T-cell (primary cell): ENCODE results near the gene SLC6A8. TPM values are rescaled to one million over a fixed set of nuclear protein-coding genes. Genes with fewer than 3 reads are reported as not detected.
A peak's percentile ranks its signal among the peaks of the same experiment; 100 is the strongest.

Source experiments
- ATAC-seq, 4 experiments: fragments of 200-7000 bp in 3 of 4; fragments of 150-1000 bp in 1 of 4; cut with Tn5 transposase; replicated peaks in 1 of 4; 1 replicate in 3 of 4; 2 replicates in 1 of 4; pipeline ENCODE4 v1.10.0; 2021; ENCODE audit warnings: moderate library complexity in 3 of 4, mild to moderate bottlenecking in 2 of 4, moderate number of reproducible peaks in 1 of 4
- CTCF ChIA-PET, 2 donors: fragments of 300-600 bp; sonication (Branson Sonifier 250); formaldehyde crosslinking; loops; one replicate each; lab custom pipeline; 2022; ENCODE audit warnings: antibody characterized with exemption in 2 of 2; lab: Charles Lee
- POLR2A ChIA-PET, 2 donors: fragments of 300-600 bp; sonication (Branson Sonifier 250); formaldehyde crosslinking; loops; one replicate each; lab custom pipeline; 2022; ENCODE audit warnings: antibody characterized with exemption in 2 of 2; lab: Charles Lee
- DNase-seq, 35 experiments: peaks; one replicate each; pipeline versions ENCODE4 v3.0.0 to v3.0.0-alpha.2; 2013 to 2023
- H3K27ac ChIP-seq: one replicate; pipeline ENCODE4 v1.5.1; 2013; ENCODE audit warnings: low read length
- H3K27me3 ChIP-seq, 2 experiments: replicated peaks in 1 of 2; 1 replicate in 1 of 2; 2 replicates in 1 of 2; pipeline versions ENCODE4 v1.6.1 to v1.7.0; 2013; ENCODE audit warnings: low read length in 1 of 2, mixed read lengths in 1 of 2; ENCODE audit not compliant: control insufficient read depth in 2 of 2, insufficient read depth in 2 of 2; ENCODE audit errors: extremely low read depth in 1 of 2
- H3K36me3 ChIP-seq, 2 donors: 1 replicate in 1 of 2; 2 replicates in 1 of 2; pipeline versions ENCODE4 v1.6.1 to v1.7.0; 2013; ENCODE audit warnings: low read length in 1 of 2; ENCODE audit not compliant: control insufficient read depth in 2 of 2, insufficient read depth in 1 of 2; ENCODE audit errors: extremely low read depth in 1 of 2
- H3K4me1 ChIP-seq, 2 experiments: 1 replicate in 1 of 2; 2 replicates in 1 of 2; pipeline versions ENCODE4 v1.6.1 to v1.7.0; 2013; ENCODE audit warnings: low read length in 2 of 2, mixed read lengths in 1 of 2; ENCODE audit not compliant: insufficient read depth in 2 of 2, control insufficient read depth in 1 of 2; ENCODE audit errors: extremely low read depth in 1 of 2
- H3K4me3 ChIP-seq, 2 donors: 1 replicate in 1 of 2; 2 replicates in 1 of 2; pipeline versions ENCODE4 v1.5.1 to v1.7.0; 2013; ENCODE audit warnings: mild to moderate bottlenecking in 2 of 2, low read length in 1 of 2, moderate library complexity in 1 of 2; ENCODE audit not compliant: control insufficient read depth in 1 of 2; ENCODE audit errors: extremely low read depth in 1 of 2
- H3K9me3 ChIP-seq: 2 replicates; pipeline ENCODE4 v1.7.0; 2013
- H3K27ac Mint-ChIP-seq, 2 donors: one replicate each; pipeline ENCODE4 v1.8.0; 2020 to 2021; ENCODE audit warnings: mild to moderate bottlenecking in 2 of 2, mixed read lengths in 2 of 2
- H3K27me3 Mint-ChIP-seq, 2 donors: one replicate each; pipeline ENCODE4 v1.8.0; 2021 to 2022; ENCODE audit warnings: mixed read lengths in 2 of 2
- H3K36me3 Mint-ChIP-seq: one replicate; pipeline ENCODE4 v1.8.0; 2021; ENCODE audit warnings: mixed read lengths
- H3K4me1 Mint-ChIP-seq, 3 donors: one replicate each; pipeline ENCODE4 v1.8.0; 2020 to 2022; ENCODE audit warnings: mixed read lengths in 3 of 3, mild to moderate bottlenecking in 1 of 3
- H3K4me3 Mint-ChIP-seq, 3 donors: one replicate each; pipeline ENCODE4 v1.8.0; 2020 to 2022; ENCODE audit warnings: mild to moderate bottlenecking in 3 of 3, mixed read lengths in 3 of 3, moderate library complexity in 3 of 3
- H3K9me3 Mint-ChIP-seq, 3 donors: one replicate each; pipeline ENCODE4 v1.8.0; 2020 to 2022; ENCODE audit warnings: mixed read lengths in 3 of 3
- WGBS: methylation state at CpG from one replicate; pipeline ENCODE4 v1.1.5; 2013; ENCODE audit warnings: missing lambda C conversion rate; ENCODE audit not compliant: insufficient coverage; 5-methylcytosine and 5-hydroxymethylcytosine counted together
- total RNA-seq, 35 experiments: library from RNA in 6 of 35; stranded (reverse) in 6 of 35; fragments of 120-200 nt in 1 of 35; gene quantifications; one replicate each; pipeline versions ENCODE4 v1.2.1 to v1.2.4 and lab custom pipeline; 2013 to 2026

The SLC6A8 gene
- total RNA-seq, 5 donors from 2014 or later (not counting 1 experiment from before 2014, with no cell fraction given): 0.89 to 2.3 (median 1.9) TPM

GRCh38 chrX:153648358-153649177 lies 39.2 kb upstream of the SLC6A8 start:
- Histone ChIP-seq H3K4me3 (no peak overlapping the region), H3K4me1 (peaks cover 0 to 19% of the 10 kb centered on the region in 2 experiments), H3K9me3 (no peaks in the 10 kb centered on the region), H3K36me3 (no peaks in the 10 kb centered on the region), H3K27ac (no peak overlapping the region), H3K27me3 (peaks cover 8 to 48% of the 10 kb centered on the region in 2 experiments)
- WGBS: 86% methylated on average over 8 of the region's 17 CpGs
- H3K9me3 Mint-ChIP-seq: peaks cover 0 to 2% (median 0%) of the 10 kb centered on the region in 3 donors
- DNase-seq (no peak), ATAC-seq (no peak)
- H3K4me1 Mint-ChIP-seq: peaks cover 0 to 8% (median 2%) of the 10 kb centered on the region in 3 donors
- no peak overlapping the region for H3K27ac Mint-ChIP-seq
- H3K4me3 Mint-ChIP-seq: peak overlapping the region in 1 of 3 donors; percentile 13
- ChIA-PET POLR2A (no interaction called here), CTCF (interaction anchor here in 1 of 2 donors (1.1 to 1.4 kb wide), 2 partner anchors 91 to 110 kb away, joined by 3 to 4 read pairs; no protein-coding TSS in a partner anchor)
- no peaks in the 10 kb centered on the region for H3K36me3 Mint-ChIP-seq
- H3K27me3 Mint-ChIP-seq: peaks cover 14 to 27% of the 10 kb centered on the region in 2 donors

- H3K36me3 Mint-ChIP-seq: no peaks in the 10 kb centered on the region
- peaks cover 14 to 26% of the 10 kb centered on the region in 2 donors for H3K27me3 Mint-ChIP-seq
- no peak overlapping the region for H3K27ac ChIP-seq
- H3K36me3 ChIP-seq: no peaks in the 10 kb centered on the region
- H3K4me3 ChIP-seq: no peak overlapping the region
- H3K4me1 ChIP-seq: peaks cover 0 to 14% of the 10 kb centered on the region in 2 experiments
- ATAC-seq (peak; percentile 57 to 73 (median 64)), DNase-seq (peak in 14 of 35 experiments; percentile 8 to 56 (median 20))
- WGBS: 78% methylated on average over 9 of the region's 26 CpGs
- H3K9me3 ChIP-seq: no peaks in the 10 kb centered on the region
- H3K27me3 ChIP-seq: peaks cover 8 to 44% of the 10 kb centered on the region in 2 experiments
- peaks cover 0 to 5% (median 1%) of the 10 kb centered on the region in 3 donors for H3K4me1 Mint-ChIP-seq
- POLR2A ChIA-PET: no interaction called here
- H3K9me3 Mint-ChIP-seq: peaks cover 0 to 2% (median 0%) of the 10 kb centered on the region in 3 donors
- no peak overlapping the region for H3K27ac Mint-ChIP-seq
- CTCF ChIA-PET: interaction anchor here in 1 of 2 donors (1.1 to 1.4 kb wide), 2 partner anchors 92 to 111 kb away, joined by 3 to 4 read pairs; no protein-coding TSS in a partner anchor
- no peak overlapping the region for H3K4me3 Mint-ChIP-seq
Observed at GRCh38 chrX:153649178-153649914, 38.4 kb upstream of the SLC6A8 start.

- peaks cover 8 to 36% of the 10 kb centered on the region in 2 experiments for H3K27me3 ChIP-seq
- no peaks in the 10 kb centered on the region for H3K36me3 ChIP-seq
- 20% methylated on average over 4 of the region's 41 CpGs for WGBS
- ATAC-seq: no peak
- no peaks in the 10 kb centered on the region for H3K36me3 Mint-ChIP-seq
- H3K9me3 ChIP-seq: no peaks in the 10 kb centered on the region
- CTCF ChIA-PET: interaction anchor here in 1 of 2 donors (0.8 kb wide), 1 partner anchor 13 kb away, joined by 3 read pairs; no protein-coding TSS in a partner anchor
- H3K4me1 ChIP-seq: peaks cover 0 to 14% of the 10 kb centered on the region in 2 experiments
- no peak overlapping the region for H3K4me3 ChIP-seq
- no peak overlapping the region for H3K27ac Mint-ChIP-seq
- H3K4me3 Mint-ChIP-seq: no peak overlapping the region
- peaks cover 0 to 2% (median 0%) of the 10 kb centered on the region in 3 donors for H3K9me3 Mint-ChIP-seq
- H3K27ac ChIP-seq: no peak overlapping the region
- H3K4me1 Mint-ChIP-seq: peaks cover 0 to 2% (median 1%) of the 10 kb centered on the region in 3 donors
- peaks cover 19% of the 10 kb centered on the region in 2 donors for H3K27me3 Mint-ChIP-seq
- POLR2A ChIA-PET: no interaction called here
- DNase-seq: no peak
Observed at GRCh38 chrX:153649915-153650782, 37.6 kb upstream of the SLC6A8 start.

GRCh38 chrX:153650959-153651358 lies 36.8 kb upstream of the SLC6A8 start:
- POLR2A ChIA-PET: no interaction called here
- no CpG with 5 or more reads among the region's 13 CpGs for WGBS
- Mint-ChIP-seq H3K9me3 (peaks cover 0 to 2% (median 0%) of the 10 kb centered on the region in 3 donors), H3K27ac (no peak overlapping the region), H3K36me3 (no peaks in the 10 kb centered on the region), H3K27me3 (peaks cover 13 to 19% of the 10 kb centered on the region in 2 donors), H3K4me3 (no peak overlapping the region), H3K4me1 (peaks cover 0 to 2% (median 1%) of the 10 kb centered on the region in 3 donors)
- Histone ChIP-seq H3K36me3 (no peaks in the 10 kb centered on the region), H3K4me3 (no peak overlapping the region), H3K27me3 (peaks cover 2 to 33% of the 10 kb centered on the region in 2 experiments), H3K9me3 (no peaks in the 10 kb centered on the region), H3K4me1 (peaks cover 0 to 14% of the 10 kb centered on the region in 2 experiments), H3K27ac (no peak overlapping the region)
- CTCF ChIA-PET: interaction anchor here in 1 of 2 donors (0.8 to 0.9 kb wide), 2 partner anchors 12 to 88 kb away, joined by 3 read pairs; no protein-coding TSS in a partner anchor
- DNase-seq (no peak), ATAC-seq (no peak)

GRCh38 chrX:153651540-153652079 lies 36.1 kb upstream of the SLC6A8 start:
- Histone ChIP-seq H3K27ac (no peak overlapping the region), H3K4me3 (no peak overlapping the region), H3K36me3 (no peaks in the 10 kb centered on the region), H3K9me3 (no peaks in the 10 kb centered on the region), H3K4me1 (peaks cover 0 to 12% of the 10 kb centered on the region in 2 experiments), H3K27me3 (peaks cover 0 to 27% of the 10 kb centered on the region in 2 experiments)
- Mint-ChIP-seq H3K27ac (no peak overlapping the region), H3K27me3 (peaks cover 8 to 14% of the 10 kb centered on the region in 2 donors), H3K9me3 (peaks cover 0 to 2% (median 0%) of the 10 kb centered on the region in 3 donors), H3K36me3 (no peaks in the 10 kb centered on the region), H3K4me1 (peaks cover 0 to 2% (median 1%) of the 10 kb centered on the region in 3 donors), H3K4me3 (no peak overlapping the region)
- DNase-seq (peak in 1 of 35 experiments; percentile 8), ATAC-seq (peak in 1 of 4 experiments; percentile 52)
- POLR2A ChIA-PET: interaction anchor here in 1 of 2 donors (0.8 kb wide), 1 partner anchor 15 kb away, joined by 10 read pairs; no protein-coding TSS in a partner anchor
- 90% methylated on average over 2 of the region's 9 CpGs for WGBS
- CTCF ChIA-PET: interaction anchor here (0.7 to 0.9 kb wide), 2 partner anchors 89 to 710 kb away, joined by 3 read pairs; no protein-coding TSS in a partner anchor
